Activated gamma-delta T cell (primary cell): Measurements from ENCODE around the gene SLC22A5.
"Not testable (repeated sequence)": the region's sequence is repeated elsewhere in the genome, so short reads cannot be mapped to it uniquely, and the experiment has no call there.

Experiments used
- DNase-seq: peaks from one replicate; lab custom pipeline; 2025; lab: John Stamatoyannopoulos, UW

The SLC22A5 gene

DNA sequence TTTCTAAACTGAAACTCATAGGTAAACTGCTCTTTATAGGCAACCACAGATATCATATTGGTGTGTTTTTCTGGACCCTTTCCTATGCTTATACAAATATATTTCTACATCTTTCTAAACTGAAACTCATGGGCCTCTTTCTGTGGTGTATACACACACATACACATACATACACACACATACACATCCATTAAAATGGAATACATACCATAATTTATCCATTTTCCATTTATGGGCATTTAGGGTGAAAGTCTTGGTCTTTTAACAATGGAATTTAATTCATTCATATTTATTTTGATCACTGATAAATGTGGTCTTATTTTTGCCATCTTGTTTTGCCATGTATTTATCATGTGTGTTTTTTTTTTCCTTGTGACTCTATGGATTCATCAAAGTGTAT lies 44.1 kb downstream of the SLC22A5 start:
- no peak for DNase-seq

DNA sequence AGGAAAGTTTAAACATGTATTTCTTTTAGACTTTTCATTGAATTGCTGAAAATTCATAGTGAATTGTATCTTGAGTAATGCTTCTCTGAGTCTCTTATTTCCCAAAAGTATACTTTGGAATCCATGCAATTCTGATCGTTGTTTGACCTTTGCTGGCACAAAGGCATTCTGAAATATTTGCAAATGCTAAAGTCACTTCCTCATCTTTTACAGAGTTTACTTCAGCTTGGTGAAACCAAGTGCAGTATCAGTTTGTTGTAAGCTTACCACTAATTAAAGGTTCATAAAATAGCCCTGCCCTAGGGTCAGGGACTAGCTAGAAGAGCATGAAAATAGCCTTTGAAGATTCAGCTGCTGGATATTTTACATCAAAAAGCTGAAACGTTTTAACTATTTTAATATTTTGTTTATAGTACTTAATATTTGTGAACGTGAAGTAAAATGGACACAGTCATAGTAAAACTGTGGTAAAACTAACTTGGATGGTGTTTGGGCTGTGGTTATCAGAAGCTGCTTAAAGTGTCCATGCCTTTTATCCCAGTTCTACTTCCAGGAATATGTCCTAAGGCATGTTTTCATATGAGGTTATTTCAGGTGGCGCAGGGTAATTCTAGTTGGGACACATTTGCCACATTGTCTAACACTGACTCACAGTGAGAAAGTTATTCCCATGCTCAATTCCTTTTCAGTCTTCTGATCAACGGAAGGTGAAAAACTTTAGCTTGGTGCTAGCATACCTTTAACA lies 45.3 kb downstream of the SLC22A5 start:
- no peak for DNase-seq

- not testable (repeated sequence) for DNase-seq
These were observed 46.0 kb downstream of the SLC22A5 start for GRCh38 chr5:132415516-132415915.

- no peak for DNase-seq
These were observed 46.9 kb downstream of the SLC22A5 start for GRCh38 chr5:132416306-132417009.

- DNase-seq = no peak
These were observed 47.5 kb downstream of the SLC22A5 start for GRCh38 chr5:132417010-132417439.

GRCh38 chr5:132417461-132417860 lies 48.0 kb downstream of the SLC22A5 start:
- DNase-seq = no peak

DNA sequence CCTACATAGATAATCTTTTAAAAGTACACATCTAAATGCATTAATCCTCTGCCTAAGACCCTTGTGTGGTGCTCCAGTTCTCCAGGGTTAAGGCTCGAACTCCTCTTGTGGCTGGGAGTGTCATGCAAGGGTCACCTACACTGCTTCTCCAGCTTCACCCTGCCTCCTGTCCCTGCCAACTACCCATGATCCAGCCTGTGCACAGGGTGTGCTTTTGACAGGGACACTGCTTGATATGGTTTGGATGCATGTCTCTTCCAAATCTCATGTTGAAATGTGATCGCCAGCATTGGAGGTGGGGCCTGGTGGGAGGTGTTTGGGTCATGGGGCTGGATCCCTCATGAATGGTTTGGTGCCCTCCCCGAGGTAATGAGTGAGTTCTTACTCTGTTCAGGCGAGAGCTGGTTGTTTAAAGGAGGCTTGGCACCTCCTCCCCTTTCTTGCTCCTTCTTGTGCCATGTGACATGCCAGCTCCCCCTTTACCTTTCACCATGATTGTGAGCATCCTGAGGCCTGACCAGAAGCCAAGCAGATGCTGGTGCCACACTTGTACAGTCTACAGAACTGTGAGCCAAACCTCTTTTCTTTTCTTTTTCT lies 48.5 kb downstream of the SLC22A5 start:
- no peak for DNase-seq

DNA sequence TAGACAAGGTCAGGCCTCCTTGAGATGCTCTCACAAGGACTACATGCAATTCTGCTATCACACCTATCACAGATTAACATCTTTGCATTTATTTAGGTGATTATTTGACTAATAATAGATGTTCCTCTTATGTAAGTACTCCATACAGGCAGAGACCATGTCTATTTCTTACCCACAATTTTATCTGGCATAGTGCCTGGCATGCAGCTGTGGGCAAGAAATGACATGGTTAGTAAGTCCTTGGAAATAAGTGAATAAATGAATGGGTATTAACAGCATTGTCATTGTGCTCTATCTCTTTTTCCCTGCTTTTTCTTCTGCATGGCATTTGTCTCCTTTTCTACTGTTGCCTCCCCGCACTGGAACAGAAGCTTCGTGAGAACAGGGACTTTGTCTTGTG lies 49.4 kb downstream of the SLC22A5 start:
- no peak for DNase-seq

- peak; percentile 17 for DNase-seq
These were observed 50.3 kb downstream of the SLC22A5 start for GRCh38 chr5:132419502-132420468.

DNA sequence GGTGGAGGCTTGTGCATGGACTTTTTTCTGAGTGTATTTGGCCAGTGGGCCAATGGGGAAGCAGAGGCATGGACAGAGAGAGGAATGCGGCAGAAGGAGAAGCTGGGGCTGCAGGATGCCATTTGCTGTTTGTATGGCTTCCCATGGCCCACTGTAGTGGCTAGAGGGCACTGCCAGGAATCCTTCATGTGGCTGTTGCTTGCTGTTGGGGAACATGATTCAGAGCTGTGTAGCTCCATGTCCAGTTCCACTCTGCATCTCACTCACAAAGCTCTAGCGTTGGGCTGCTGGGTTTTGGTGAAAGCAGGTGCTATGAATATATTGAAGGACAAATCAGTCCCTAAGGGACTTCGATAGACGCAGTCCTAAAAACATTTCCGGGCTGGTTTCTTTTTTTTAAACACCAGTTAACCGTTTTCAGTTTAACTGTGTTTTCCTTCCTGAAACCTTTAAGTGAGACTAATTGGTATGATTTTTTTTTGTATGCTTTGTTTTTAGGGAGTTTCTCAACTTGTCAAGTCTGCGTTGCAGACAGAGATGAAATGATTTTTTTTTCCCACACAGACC lies 51.3 kb downstream of the SLC22A5 start:
- DNase-seq = no peak

GRCh38 chr5:132421462-132421861 lies 52.0 kb downstream of the SLC22A5 start:
- no peak for DNase-seq

DNA sequence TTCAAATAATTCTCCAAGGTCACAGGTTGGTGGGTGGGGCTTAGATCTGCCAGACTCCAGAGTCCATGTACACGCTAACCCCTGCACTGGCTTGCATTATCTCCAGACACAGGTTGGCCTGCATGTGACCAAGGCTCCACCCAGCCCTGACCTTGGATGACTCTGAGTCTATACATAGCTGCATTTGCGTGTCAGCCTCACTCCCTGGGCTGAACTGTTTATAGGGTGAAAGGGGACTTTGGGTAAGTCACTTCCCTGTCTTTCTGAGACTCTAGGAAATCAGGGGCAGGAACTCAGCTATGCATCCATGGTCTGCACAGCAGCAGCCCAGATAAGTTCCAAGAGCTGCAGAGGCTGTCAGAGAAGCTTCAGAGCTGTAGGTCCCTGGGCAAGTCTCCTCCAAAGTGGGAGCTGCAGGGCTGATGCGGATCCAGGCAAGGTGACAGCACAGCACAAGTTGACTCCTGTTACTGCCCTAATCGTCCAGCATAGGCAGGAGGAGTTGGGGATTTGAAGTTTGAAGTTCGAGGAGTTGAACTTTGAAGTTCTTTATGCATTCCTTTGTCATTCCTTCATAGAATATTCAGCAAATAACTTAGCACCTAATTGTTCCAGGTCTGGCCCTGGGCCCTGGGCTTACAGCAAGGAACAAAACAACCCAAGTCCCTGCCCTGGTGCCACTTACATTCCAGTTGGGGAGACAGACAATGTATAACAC lies 53.4 kb downstream of the SLC22A5 start:
- DNase-seq = no peak

DNA sequence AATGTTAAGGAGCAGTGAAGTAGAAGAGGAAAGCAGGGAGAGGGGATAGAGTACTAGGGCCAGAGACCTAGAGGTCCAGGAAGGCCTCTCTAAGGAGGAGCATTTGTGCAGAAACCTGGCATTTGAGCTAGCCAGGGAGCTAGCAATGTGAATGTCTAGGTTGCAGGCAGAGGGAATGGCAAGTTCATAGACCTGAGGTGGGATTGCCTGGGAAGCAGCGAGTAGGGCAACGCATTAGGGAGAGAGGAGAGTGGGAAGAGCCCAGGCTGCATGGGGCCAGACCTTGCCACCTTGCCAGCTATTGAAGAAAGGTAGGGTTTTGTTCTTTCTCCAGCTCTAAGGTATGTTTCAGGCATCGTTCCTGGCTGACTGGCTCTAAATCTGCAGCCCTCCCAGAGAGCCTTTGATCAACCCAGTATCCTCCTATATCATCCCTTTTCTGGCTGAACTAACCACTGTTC lies 54.0 kb downstream of the SLC22A5 start:
- DNase-seq = no peak

GRCh38 chr5:132424167-132424880 lies 54.8 kb downstream of the SLC22A5 start:
- DNase-seq = no peak

DNA sequence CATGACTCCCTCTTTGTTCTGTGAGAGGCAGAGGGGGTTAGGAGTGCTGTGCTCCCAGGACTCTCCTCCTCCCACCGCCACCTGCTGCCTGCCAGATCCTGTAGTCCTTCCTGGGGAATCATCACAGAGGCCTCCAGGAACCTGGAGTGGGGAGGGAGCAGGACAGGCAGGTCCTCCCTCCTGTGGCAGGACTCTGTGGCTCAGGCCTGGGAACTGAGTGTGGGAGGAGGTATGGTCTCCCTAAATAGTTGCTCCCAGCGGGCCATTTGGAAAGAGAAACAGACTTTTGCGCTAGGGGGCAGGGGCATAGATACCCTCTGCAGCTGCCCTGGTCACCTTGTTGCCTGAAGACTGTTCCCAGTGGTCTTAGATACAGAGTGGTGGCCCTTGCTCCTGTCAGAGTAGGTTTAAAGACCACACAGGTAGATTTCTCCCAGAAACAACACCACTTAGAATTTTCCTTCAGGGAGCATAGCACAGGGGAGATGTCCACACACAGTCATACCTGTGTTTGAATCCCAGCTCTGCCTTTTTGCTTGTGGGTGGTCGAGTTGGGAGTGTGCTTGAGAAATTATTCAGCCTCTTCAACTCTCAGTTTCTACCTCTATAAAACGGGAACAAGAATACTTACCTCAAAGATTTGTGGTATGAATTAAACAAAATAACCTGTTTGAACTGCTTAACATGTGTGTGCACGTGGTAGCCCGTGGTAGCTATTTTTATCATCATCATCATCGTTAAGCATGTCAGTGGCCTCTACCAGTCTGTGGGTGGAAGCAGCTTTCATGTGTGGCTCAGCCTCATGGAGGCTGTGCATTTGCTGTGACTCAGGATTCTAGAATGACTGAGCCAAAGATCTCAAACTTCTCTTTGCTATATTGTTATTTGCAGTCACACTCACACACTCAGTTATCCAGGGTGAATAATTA lies 55.8 kb downstream of the SLC22A5 start:
- no peak for DNase-seq

- DNase-seq = no peak
These were observed 56.5 kb downstream of the SLC22A5 start for GRCh38 chr5:132425975-132426524.

DNA sequence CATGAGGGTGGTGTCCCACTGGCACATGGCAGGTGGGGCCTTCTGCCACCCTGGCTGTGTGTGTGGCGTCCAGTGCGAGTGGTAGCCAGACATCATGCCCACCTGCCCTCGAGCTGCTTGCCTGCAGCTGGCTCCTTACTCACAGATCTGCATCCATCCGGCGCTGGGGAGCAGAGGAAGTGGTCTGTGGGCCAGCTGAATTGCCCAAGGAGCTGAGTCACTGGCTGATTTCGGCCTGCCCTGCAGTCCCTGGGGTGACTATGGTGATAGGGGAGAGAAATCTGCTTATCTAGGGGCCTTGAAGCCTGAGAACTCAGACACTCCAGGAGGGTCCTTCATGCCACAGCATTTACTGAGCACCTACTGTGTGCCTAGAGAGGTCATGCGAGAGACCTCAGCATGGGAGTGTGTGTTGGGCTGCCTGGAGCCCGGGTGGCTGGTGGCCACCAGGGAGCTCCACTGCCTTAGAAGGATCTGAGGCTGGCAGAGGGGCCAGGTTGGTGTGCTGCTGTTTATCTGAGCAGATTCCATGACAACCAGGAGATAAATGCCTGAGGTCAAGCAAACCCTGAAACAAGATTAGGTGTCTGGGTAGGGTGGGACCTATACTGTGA lies 57.1 kb downstream of the SLC22A5 start:
- DNase-seq = peak; percentile 25
